Thoracic aorta (tissue), 2 donors: ENCODE measurements around the gene IL21R. TPM values are rescaled to one million over a fixed set of nuclear protein-coding genes. Genes with fewer than 3 reads are reported as not detected.
"Not testable (repeated sequence)": the region's sequence is repeated elsewhere in the genome, so short reads cannot be mapped to it uniquely, and the experiment has no call there.

Experiments used
- ATAC-seq: fragments of 150-250 bp; one replicate; pipeline ENCODE4 v1.8.0; 2017; ENCODE audit warnings: low read depth; ENCODE audit not compliant: insufficient number of reproducible peaks, low FRiP score
- DNase-seq: peaks from one replicate; pipeline ENCODE4 v3.0.0-alpha.2; 2020; ENCODE audit warnings: low spot score
- H3K27ac ChIP-seq, 2 donors: fragments of 200-600 bp; sonication (generic); 1 replicate in 1 of 2; 2 replicates in 1 of 2; pipeline ENCODE4 v1.5.1; 2016; ENCODE audit warnings: mild to moderate bottlenecking in 2 of 2, moderate library complexity in 2 of 2
- H3K27me3 ChIP-seq: fragments of 200-600 bp; sonication (generic); replicated peaks from 2 replicates; pipeline ENCODE4 v1.6.0; 2016; ENCODE audit warnings: mild to moderate bottlenecking; ENCODE audit not compliant: insufficient read depth
- H3K36me3 ChIP-seq: fragments of 200-600 bp; sonication (generic); one replicate; pipeline ENCODE4 v1.5.1; 2016
- H3K4me1 ChIP-seq, 2 donors: fragments of 200-600 bp; sonication (generic); 1 replicate in 1 of 2; 2 replicates in 1 of 2; pipeline versions ENCODE4 v1.5.1 to v1.6.0; 2016; ENCODE audit warnings: low read depth in 2 of 2, mild to moderate bottlenecking in 1 of 2; ENCODE audit not compliant: control insufficient read depth in 1 of 2
- H3K4me3 ChIP-seq: fragments of 200-600 bp; sonication (generic); 2 replicates; pipeline ENCODE4 v1.5.1; 2016; ENCODE audit warnings: mild to moderate bottlenecking
- H3K9me3 ChIP-seq: fragments of 200-600 bp; sonication (generic); 2 replicates; pipeline ENCODE4 v1.5.1; 2016
- CTCF ChIP-seq: fragments of 200-600 bp; sonication (generic); IDR thresholded peaks from one replicate; pipeline ENCODE4 v1.5.1; 2019; ENCODE audit warnings: antibody characterized with exemption
- total RNA-seq, 2 donors: library from RNA; depleted of rRNA; stranded (reverse); fragments of >200 nt; gene quantifications; one replicate each; pipeline versions ENCODE4 v1.1.0 to v1.2.3, GENCODE V29; 2016

The IL21R gene
- total RNA-seq, 2 donors from 2014 or later, result 0.14 to 1.8 TPM

GRCh38 chr16:27407133-27407532 lies 5.2 kb downstream of the IL21R start:
- Histone ChIP-seq H3K4me1 (peaks cover 1 to 8% of the 10 kb centered on the region in 2 donors), H3K27me3 (no peaks in the 10 kb centered on the region), H3K36me3 (no peaks in the 10 kb centered on the region), H3K4me3 (no peak overlapping the region), H3K27ac (no peak overlapping the region), H3K9me3 (peaks cover 3% of the 10 kb centered on the region)
- ATAC-seq, result no peak
- no peak for DNase-seq
- no peak for TF ChIP-seq CTCF

- Histone ChIP-seq H3K4me1 (no peaks in the 10 kb centered on the region), H3K27me3 (no peaks in the 10 kb centered on the region), H3K36me3 (no peaks in the 10 kb centered on the region), H3K27ac (no peak overlapping the region), H3K9me3 (peaks cover 3% of the 10 kb centered on the region), H3K4me3 (no peak overlapping the region)
- no peak for DNase-seq
- no peak for ATAC-seq
- no peak for TF ChIP-seq CTCF
Observed at GRCh38 chr16:27408012-27408601, 6.1 kb downstream of the IL21R start.

- H3K27me3 ChIP-seq, result no peaks in the 10 kb centered on the region
- ATAC-seq (no peak), DNase-seq (no peak)
- H3K27ac ChIP-seq, result no peak overlapping the region
- peaks cover 3% of the 10 kb centered on the region for H3K9me3 ChIP-seq
- TF ChIP-seq CTCF, result no peak
- H3K4me1 ChIP-seq, result no peaks in the 10 kb centered on the region
- H3K36me3 ChIP-seq, result no peaks in the 10 kb centered on the region
- H3K4me3 ChIP-seq, result no peak overlapping the region
Observed at GRCh38 chr16:27408602-27409031, 6.6 kb downstream of the IL21R start.

GRCh38 chr16:27409958-27410357 lies 8.0 kb downstream of the IL21R start:
- not testable (repeated sequence) for H3K9me3 ChIP-seq, H3K4me3 ChIP-seq, ATAC-seq, H3K27me3 ChIP-seq, DNase-seq, H3K4me1 ChIP-seq, H3K27ac ChIP-seq, H3K36me3 ChIP-seq

GRCh38 chr16:27410761-27411160 lies 8.8 kb downstream of the IL21R start:
- Histone ChIP-seq H3K4me1 (no peaks in the 10 kb centered on the region), H3K27me3 (no peaks in the 10 kb centered on the region), H3K4me3 (no peak overlapping the region), H3K27ac (no peak overlapping the region), H3K9me3 (peaks cover 3% of the 10 kb centered on the region), H3K36me3 (no peaks in the 10 kb centered on the region)
- no peak for TF ChIP-seq CTCF
- ATAC-seq (no peak), DNase-seq (no peak)

GRCh38 chr16:27413956-27414355 lies 12.0 kb downstream of the IL21R start:
- ATAC-seq (no peak), DNase-seq (no peak)
- H3K4me3 ChIP-seq, result no peak overlapping the region
- H3K36me3 ChIP-seq, result no peaks in the 10 kb centered on the region
- TF ChIP-seq CTCF, result no peak
- H3K4me1 ChIP-seq, result no peaks in the 10 kb centered on the region
- H3K9me3 ChIP-seq, result peaks cover 3% of the 10 kb centered on the region
- no peaks in the 10 kb centered on the region for H3K27me3 ChIP-seq
- H3K27ac ChIP-seq, result no peak overlapping the region
